GM21423 (cell line): ENCODE results near the gene EEF2K.
A peak's percentile ranks its signal among the peaks of the same experiment; 100 is the strongest.
"Not testable (repeated sequence)": the region's sequence is repeated elsewhere in the genome, so short reads cannot be mapped to it uniquely, and the experiment has no call there.

Source experiments
- ATAC-seq: cut with Tn5 transposase; IDR thresholded peaks from one replicate; pipeline ENCODE4 v1.9.1; 2021; ENCODE audit warnings: mild to moderate bottlenecking, moderate library complexity; ENCODE audit not compliant: unreplicated experiment

The EEF2K gene

GRCh38 chr16:22189473-22190080, 16.5 kb upstream of the EEF2K start:
- ATAC-seq = no peak

GRCh38 chr16:22190081-22190775, 15.8 kb upstream of the EEF2K start:
- peak; percentile 59 for ATAC-seq

GRCh38 chr16:22190776-22191531, 15.1 kb upstream of the EEF2K start:
- ATAC-seq = peak; percentile 50

- no peak for ATAC-seq
These were observed 14.4 kb upstream of the EEF2K start for GRCh38 chr16:22191532-22192260.

- ATAC-seq = peak; percentile 15
These were observed 13.6 kb upstream of the EEF2K start for GRCh38 chr16:22192261-22193062.

- no peak for ATAC-seq
These were observed 13.0 kb upstream of the EEF2K start for GRCh38 chr16:22193063-22193411.

GRCh38 chr16:22194707-22195444, 11.2 kb upstream of the EEF2K start:
- ATAC-seq = no peak

- ATAC-seq = no peak
These were observed 10.7 kb upstream of the EEF2K start for GRCh38 chr16:22195445-22195694.

GRCh38 chr16:22195695-22196558, 10.2 kb upstream of the EEF2K start:
- ATAC-seq = peak; percentile 30

- ATAC-seq = not testable (repeated sequence)
These were observed 9.4 kb upstream of the EEF2K start for GRCh38 chr16:22196559-22197168.

- ATAC-seq = no peak
These were observed 7.4 kb upstream of the EEF2K start for GRCh38 chr16:22198547-22199293.

- no peak for ATAC-seq
These were observed 3.8 kb upstream of the EEF2K start for GRCh38 chr16:22202261-22202637.

GRCh38 chr16:22203091-22203490, 3.0 kb upstream of the EEF2K start:
- no peak for ATAC-seq

- ATAC-seq = no peak
These were observed 1.9 kb upstream of the EEF2K start for GRCh38 chr16:22204091-22204655.

- no peak for ATAC-seq
These were observed 483 bp upstream of the EEF2K start for GRCh38 chr16:22205577-22206012.

GRCh38 chr16:22206842-22207714, 1.0 kb downstream of the EEF2K start:
- ATAC-seq = no peak
